ENCODE results near the gene CTSE.
A peak's percentile ranks its signal among the peaks of the same experiment; 100 is the strongest.

CTSE gene

DNA sequence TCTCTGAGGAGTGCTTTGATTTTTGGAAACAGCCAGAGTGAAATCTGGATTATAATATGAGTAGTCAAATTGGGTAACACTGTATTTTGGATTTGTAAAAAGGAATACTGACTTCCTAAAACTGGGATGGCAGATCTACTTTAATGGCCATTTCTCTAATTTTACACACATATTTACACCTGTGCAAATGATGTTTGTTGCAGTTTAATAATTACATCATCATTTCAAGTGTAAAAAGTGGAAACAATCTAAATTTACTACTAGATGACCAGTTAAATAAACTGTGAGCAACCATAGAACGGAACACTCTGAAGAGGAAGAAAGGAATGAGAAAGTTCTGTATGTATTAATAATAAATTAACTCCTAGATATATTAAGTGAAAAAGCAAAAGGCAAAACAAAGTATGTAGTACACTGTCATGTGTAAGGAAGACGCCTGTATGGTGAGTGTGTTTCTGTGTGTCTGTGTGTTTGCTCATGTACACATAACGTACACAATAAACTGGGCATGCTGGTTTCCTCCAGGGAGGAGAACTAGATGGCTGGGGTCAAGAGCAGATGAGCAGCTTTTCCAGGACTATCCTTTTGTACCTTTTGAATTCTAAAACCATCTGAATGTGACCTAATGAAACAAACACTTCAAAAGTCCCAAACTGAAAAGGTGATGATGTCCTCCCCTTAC is 26.4 kb upstream of the CTSE start:
- DNase-seq, result no peak

DNA sequence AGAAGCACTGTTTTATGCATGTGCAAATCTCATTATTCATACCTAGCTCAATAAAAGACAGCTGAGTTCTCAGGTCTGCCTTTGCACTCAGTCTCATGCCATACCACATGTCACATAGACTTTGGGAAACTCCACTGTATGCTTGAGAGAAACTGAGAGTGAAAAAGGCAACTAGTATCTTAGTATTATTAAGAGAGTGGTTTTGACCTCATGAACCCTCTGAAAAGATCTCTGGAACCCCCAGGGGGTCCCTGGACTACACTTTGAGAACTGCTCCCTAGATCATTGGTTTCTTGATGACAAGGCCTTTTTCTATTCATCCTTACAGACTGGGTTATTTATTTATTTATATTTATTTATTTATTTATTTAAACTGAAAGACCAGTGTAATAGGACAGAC is 25.6 kb upstream of the CTSE start:
- peak; percentile 51 for DNase-seq

- DNase-seq, result no peak
Observed at GRCh38 chr1:206048582-206048981, 24.9 kb upstream of the CTSE start.

GRCh38 chr1:206047271-206047670 is 23.6 kb upstream of the CTSE start:
- DNase-seq, result no peak

- no peak for DNase-seq
Observed at GRCh38 chr1:206041640-206042039, 17.9 kb upstream of the CTSE start.

DNA sequence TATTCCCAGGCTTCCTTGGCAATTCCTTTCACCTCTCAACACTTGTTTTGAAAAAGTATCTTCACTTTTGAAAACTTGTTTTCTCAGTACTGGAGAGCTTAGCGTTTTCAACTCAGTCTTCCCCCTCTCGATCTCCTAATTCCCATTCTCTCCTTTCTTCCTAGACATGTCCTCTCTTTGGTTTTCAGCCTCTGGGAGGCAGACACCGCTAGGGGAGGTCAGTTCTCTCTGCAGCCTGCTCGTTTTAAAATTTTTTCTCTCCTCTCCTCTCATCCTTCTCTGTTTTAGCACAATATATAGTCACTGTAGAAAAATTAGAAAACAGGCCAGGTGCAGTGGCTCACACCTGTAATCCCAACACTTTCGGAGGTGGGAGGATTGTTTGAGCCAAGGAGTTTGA is 16.6 kb upstream of the CTSE start:
- DNase-seq, result no peak

GRCh38 chr1:206039046-206039973 is 15.6 kb upstream of the CTSE start:
- no peak for DNase-seq

DNA sequence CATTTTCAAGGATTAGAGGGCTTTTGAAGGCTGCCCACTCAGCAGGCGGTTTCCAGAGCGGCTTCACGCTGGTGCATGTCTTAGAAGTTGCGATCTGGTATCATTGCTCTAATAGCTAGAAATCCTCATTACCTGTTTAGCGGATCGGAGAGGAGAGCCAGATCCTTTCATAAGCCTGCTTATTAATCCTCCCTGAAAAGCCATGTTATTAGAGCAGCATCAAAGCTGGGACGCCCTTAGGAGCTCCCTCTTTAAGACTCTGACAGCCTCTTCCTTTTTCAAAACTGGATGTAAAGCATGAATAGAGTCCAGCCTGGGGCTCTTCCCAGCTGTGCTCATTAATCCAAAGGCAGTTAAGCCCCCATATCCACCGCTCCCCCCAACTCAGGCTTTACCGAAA is 13.9 kb upstream of the CTSE start:
- no peak for DNase-seq

DNA sequence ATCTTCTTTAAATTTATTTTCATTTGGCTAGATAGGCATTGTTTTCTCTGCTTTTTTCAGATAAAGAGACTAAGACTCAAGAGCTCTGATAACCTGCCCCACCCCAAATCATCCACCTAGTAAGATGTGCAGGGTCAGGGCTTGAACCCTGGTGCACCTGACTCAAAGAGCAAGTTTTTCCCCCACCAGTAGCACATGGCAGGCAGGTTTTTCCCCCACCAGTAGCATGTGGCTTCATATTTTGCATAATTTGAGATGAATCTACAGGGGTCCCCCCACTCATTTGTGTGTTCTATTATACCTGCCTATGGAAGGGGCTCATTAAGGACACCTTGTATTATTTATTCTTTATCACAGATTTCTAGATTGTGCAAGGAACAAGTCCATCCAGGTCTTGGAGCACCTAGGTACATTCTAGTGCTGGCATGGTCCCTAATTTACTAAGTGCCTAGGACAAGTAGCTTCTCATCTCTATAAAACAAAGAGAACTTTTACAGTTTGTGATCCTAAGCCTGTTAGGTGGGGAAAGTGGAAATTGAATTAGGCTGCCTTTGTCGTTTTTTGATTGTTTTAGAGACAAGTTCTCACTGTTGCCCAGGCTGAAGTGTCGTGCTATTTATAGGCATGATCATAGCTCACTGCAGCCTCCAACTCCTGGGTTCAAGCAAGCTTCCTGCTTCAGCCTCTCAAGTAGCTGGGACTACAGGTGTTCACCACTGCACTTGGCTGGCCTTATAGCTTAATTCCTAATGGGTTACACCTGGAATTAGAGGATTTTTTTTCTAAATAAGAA is 13.2 kb upstream of the CTSE start:
- no peak for DNase-seq

GRCh38 chr1:206035027-206035426 is 11.3 kb upstream of the CTSE start:
- no peak for DNase-seq

- DNase-seq, result no peak
Observed at GRCh38 chr1:206032380-206033140, 8.9 kb upstream of the CTSE start.

DNA sequence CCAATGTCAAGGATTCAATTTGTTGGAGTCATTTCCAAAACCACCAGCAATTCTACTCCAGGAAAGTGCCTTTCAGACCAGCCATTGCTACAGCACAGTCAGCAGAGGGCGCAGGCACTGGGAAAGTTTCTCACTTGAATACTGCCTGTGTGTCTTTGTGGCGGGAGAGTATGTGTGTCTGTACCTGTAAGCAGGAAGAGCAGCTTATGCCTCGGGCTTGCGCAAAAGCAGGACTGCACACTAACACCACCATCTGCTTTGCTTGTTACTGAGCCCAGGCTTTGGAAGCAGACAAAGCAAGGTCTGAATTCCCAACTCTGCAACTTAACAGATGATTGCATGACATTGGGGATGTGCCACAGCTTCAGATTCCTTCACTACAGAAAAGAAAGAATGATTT is 7.0 kb upstream of the CTSE start:
- peak; percentile 76 for DNase-seq

GRCh38 chr1:206030191-206030590 is 6.5 kb upstream of the CTSE start:
- DNase-seq, result no peak

- DNase-seq, result no peak
Observed at GRCh38 chr1:206029484-206029883, 5.8 kb upstream of the CTSE start.

DNA sequence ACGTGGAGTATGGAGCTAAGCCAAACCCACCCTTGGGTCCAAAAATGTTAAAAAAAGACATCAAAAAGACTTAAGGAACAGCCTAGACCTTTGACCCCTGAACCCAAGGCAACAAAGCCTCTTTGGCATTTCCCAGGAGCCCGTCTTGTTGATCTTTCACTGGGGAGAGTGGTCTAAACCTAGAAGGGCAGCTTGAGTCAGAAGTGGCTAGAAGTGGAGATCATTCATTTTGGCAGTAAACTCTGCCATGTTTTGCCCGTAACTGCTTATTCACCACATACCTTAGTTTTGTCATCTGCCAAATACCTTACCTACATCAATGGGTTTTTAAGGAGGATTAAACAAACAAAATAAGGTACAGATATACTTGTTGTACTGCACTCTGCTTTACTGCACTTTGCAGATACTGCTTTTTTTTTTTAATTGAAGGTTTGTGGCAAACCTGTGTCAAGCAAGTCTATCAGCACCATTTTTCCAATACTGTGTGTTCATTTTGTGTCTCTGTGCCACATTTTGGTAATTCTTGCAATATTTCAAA is 1.7 kb upstream of the CTSE start:
- no peak for DNase-seq

DNA sequence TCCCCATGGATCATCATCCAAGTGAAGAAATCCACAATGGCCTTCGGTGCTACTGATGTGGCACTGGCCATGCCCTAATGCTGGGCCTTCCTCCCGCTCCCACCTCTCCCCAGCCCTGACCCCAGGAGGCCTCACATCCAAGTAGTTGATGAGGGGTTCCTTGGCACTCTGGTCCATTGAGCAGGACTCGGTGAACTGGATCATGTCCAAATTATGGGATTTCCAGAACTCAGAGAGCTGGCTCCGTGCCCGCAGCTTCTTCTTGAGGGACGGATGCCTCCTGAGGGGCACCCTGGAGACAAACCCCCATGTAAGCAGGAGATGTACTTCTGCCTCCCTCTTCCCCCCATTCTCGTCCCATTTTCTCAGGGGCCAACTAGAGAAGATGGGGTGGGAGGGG is 929 bp downstream of the CTSE start:
- no peak for DNase-seq

- DNase-seq, result no peak
Observed at GRCh38 chr1:206021626-206022365, 1.9 kb downstream of the CTSE start.

DNA sequence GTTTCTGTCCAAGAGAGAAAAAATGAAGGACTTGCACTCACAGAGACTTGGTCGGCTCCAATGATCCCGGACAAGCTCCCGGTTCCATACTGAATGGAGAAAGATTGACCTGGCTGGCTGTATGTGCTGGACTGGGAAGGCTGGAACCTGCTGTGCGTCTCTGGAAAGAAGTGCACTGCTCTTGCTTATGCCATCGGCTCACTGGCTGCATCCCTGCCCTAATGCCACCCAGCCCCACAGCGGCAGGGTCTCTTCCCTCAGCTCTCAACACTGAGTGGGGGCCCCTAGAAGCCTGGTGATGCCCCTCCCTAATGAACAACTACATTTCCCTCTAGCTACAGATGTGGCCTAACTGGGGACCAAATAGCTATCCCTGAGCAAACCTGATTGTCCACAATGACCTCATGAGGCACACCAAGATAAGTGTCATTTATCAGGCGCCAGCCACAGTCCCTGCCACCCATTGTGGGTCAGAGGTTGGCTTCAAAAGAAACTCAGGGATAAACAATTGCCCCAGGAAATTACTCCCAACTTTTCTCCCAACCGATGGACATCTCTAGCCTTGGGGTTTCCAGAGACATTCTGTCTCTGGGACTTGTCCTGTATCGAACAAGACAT is 2.6 kb downstream of the CTSE start:
- DNase-seq, result no peak

DNA sequence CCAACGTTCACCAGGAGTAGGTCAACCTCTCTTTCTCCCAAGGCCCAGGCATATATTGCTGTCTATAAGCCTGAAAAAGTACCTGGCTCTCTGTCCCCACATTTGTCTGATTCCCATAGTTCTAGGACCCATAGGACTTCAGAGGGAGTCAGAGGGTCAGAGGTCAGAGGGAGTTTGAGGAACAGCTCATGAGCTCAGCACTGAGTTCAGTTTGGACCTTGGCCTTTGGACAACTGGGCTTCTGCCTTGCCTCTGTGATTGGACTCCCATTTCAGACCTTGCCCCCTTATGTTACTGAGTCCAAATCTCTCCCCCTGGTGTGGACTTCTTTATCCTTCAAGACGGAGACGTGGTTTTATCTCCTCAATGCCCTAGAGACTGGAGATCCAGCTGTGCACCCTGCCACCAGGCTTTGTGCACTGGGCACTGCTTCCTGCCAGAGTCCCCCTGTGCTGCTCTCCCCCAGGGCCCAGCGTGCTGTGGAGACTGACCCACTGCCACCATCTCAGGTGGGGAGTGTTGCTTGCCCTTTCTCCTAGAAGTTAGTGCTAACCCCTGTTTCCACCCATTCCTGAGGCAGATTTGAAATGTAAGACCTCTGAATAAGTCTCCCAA is 3.2 kb downstream of the CTSE start:
- DNase-seq, result no peak

- DNase-seq, result no peak
Observed at GRCh38 chr1:206015071-206015470, 8.6 kb downstream of the CTSE start.

- DNase-seq, result no peak
Observed at GRCh38 chr1:206014601-206015000, 9.1 kb downstream of the CTSE start.
